ENCODE measurements around the gene CETP. TPM values are rescaled to one million over a fixed set of nuclear protein-coding genes. Genes with fewer than 3 reads are reported as not detected.

CETP gene
- total RNA-seq, 1 donor from 2014 or later: 0.13 TPM

- Mint-ChIP-seq H3K27ac (no peak overlapping the region), H3K4me1 (peaks cover 2% of the 10 kb centered on the region), H3K9me3 (peaks cover 5% of the 10 kb centered on the region), H3K36me3 (no peaks in the 10 kb centered on the region), H3K27me3 (ENCODE audit: low read depth) (no peaks in the 10 kb centered on the region), H3K4me3 (no peak overlapping the region)
- DNase-seq (ENCODE audit: low spot score in 2 of 2, unreplicated experiment in 2 of 2): no peak
- TF ChIP-seq CTCF (IDR thresholded peaks at IDR 0.05; ENCODE audit: unreplicated experiment): no peak
These were observed 5.7 kb upstream of the CETP start for GRCh38 chr16:56956076-56956475.

GRCh38 chr16:56956756-56957155 lies 5.0 kb upstream of the CETP start:
- Mint-ChIP-seq H3K27me3 (ENCODE audit: low read depth) (no peaks in the 10 kb centered on the region), H3K4me3 (no peak overlapping the region), H3K27ac (no peak overlapping the region), H3K9me3 (peaks cover 5% of the 10 kb centered on the region), H3K4me1 (peaks cover 5% of the 10 kb centered on the region), H3K36me3 (no peaks in the 10 kb centered on the region)
- TF ChIP-seq CTCF (IDR thresholded peaks at IDR 0.05; ENCODE audit: unreplicated experiment): no peak
- no peak for DNase-seq (ENCODE audit: low spot score in 2 of 2, unreplicated experiment in 2 of 2)

GRCh38 chr16:56960681-56961281 lies 969 bp upstream of the CETP start:
- no peak overlapping the region for H3K4me3 Mint-ChIP-seq

GRCh38 chr16:56961386-56961785 lies 364 bp upstream of the CETP start:
- Mint-ChIP-seq H3K4me3 (no peak overlapping the region), H3K36me3 (no peaks in the 10 kb centered on the region), H3K4me1 (peaks cover 12% of the 10 kb centered on the region), H3K27ac (no peak overlapping the region), H3K9me3 (no peaks in the 10 kb centered on the region), H3K27me3 (ENCODE audit: low read depth) (no peaks in the 10 kb centered on the region)
- no peak for DNase-seq (ENCODE audit: low spot score in 2 of 2, unreplicated experiment in 2 of 2)
- TF ChIP-seq CTCF (IDR thresholded peaks at IDR 0.05; ENCODE audit: unreplicated experiment): no peak

More at GRCh38 chr16:56960681-56961281, 969 bp upstream of the CETP start:
- DNase-seq (ENCODE audit: low spot score in 2 of 2, unreplicated experiment in 2 of 2): no peak
- no peak for TF ChIP-seq CTCF (IDR thresholded peaks at IDR 0.05; ENCODE audit: unreplicated experiment)
- no peak overlapping the region for H3K27ac Mint-ChIP-seq
- no peaks in the 10 kb centered on the region for H3K27me3 Mint-ChIP-seq (ENCODE audit: low read depth)
- peaks cover 7% of the 10 kb centered on the region for H3K4me1 Mint-ChIP-seq
- peaks cover 5% of the 10 kb centered on the region for H3K9me3 Mint-ChIP-seq
- H3K36me3 Mint-ChIP-seq: no peaks in the 10 kb centered on the region

DNA sequence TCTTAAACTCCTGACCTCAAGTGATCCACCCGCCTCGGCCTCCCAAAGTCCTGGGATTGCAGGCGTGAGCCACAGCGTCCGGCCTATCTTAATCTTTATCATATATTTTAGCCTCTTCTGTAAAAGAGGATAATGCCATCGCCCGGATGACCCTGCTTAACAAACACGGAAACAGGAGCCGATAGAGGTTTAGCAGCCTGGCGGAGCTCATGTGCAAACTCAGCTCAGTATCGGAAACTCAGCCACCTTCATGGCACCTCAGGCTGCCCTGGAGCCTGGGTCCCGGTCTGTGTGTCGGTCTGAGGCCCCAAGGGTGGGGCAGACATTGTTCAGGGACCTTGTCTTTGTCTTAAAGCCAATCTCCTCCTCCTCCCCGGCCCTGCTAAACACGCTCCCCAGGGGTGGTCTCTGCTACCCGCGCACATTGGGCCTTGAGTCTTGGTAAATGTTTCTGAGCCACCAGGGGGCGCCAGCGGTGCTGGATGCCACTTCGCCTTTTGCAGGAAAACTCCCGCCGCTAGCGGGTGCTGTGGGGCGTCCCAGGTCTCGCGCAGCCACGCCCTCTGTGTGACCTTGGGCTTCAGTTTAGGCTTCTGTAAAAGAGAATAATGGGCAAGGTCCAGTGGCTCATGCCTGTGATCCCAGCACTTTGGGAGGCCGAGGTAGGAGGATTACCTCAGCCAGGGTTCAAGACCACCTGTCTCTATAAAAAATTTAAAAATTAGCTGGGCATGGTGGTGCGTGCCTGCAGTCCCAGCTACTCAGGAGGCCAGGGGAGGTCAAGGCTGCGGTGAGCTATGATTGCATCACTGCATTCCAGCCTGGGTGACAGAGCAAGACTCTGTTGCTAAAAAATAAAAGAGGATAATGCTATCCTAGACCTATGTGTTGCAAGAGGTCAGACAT lies 2.7 kb downstream of the CETP start:
- peak; percentile 58 to 77 for DNase-seq (ENCODE audit: low spot score in 2 of 2, unreplicated experiment in 2 of 2)
- no peak overlapping the region for H3K4me3 Mint-ChIP-seq
- peaks cover 12% of the 10 kb centered on the region for H3K4me1 Mint-ChIP-seq
- TF ChIP-seq CTCF (IDR thresholded peaks at IDR 0.05; ENCODE audit: unreplicated experiment): peak; percentile 81
- no peaks in the 10 kb centered on the region for H3K27me3 Mint-ChIP-seq (ENCODE audit: low read depth)
- H3K36me3 Mint-ChIP-seq: no peaks in the 10 kb centered on the region
- H3K27ac Mint-ChIP-seq: no peak overlapping the region
- H3K9me3 Mint-ChIP-seq: no peaks in the 10 kb centered on the region
